Keratinocyte (primary cell): ENCODE measurements around the gene LSM10. TPM values are rescaled to one million over a fixed set of nuclear protein-coding genes. Genes with fewer than 3 reads are reported as not detected.
A peak's percentile ranks its signal among the peaks of the same experiment; 100 is the strongest.

ENCODE experiments used
- DNase-seq: peaks from one replicate; pipeline ENCODE4 v3.0.0-alpha.2; 2011; ENCODE audit warnings: low read depth, missing footprints, low spot score
- FAIRE-seq: peaks from 2 replicates; lab custom pipeline; 2011; peaks lifted over from hg19 to GRCh38; lab: Jason Lieb, UNC
- H2AFZ ChIP-seq: 2 replicates; pipeline ENCODE4 v1.6.0; 2012; ENCODE audit warnings: low read length, control low read depth, inconsistent platforms; ENCODE audit not compliant: control insufficient read depth
- H3K27ac ChIP-seq: 2 replicates; pipeline ENCODE4 v1.5.1; 2011; ENCODE audit warnings: low read length; ENCODE audit not compliant: control insufficient read depth, insufficient read depth
- H3K27me3 ChIP-seq: 3 replicates; pipeline ENCODE4 v1.6.0; 2011; ENCODE audit warnings: low read length; ENCODE audit not compliant: control insufficient read depth, insufficient read depth; ENCODE audit errors: extremely low read depth
- H3K36me3 ChIP-seq, 2 experiments: 2 replicates in 1 of 2; 3 replicates in 1 of 2; pipeline ENCODE4 v1.5.1; 2011; ENCODE audit warnings: low read length in 2 of 2, mild to moderate bottlenecking in 1 of 2; ENCODE audit not compliant: control insufficient read depth in 2 of 2, insufficient read depth in 2 of 2; ENCODE audit errors: extremely low read depth in 1 of 2
- H3K4me1 ChIP-seq: 3 replicates; pipeline ENCODE4 v1.5.1; 2011; ENCODE audit warnings: low read length; ENCODE audit not compliant: control insufficient read depth, insufficient read depth; ENCODE audit errors: extremely low read depth
- H3K4me2 ChIP-seq: 3 replicates; pipeline ENCODE4 v1.6.0; 2011; ENCODE audit warnings: low read depth, low read length; ENCODE audit not compliant: control insufficient read depth, insufficient read depth; ENCODE audit errors: extremely low read depth
- H3K4me3 ChIP-seq, 3 experiments: fragments of 200-600 bp in 1 of 3; sonication (generic) in 1 of 3; 2 replicates in 2 of 3; 3 replicates in 1 of 3; pipeline ENCODE4 v1.5.1; 2011 to 2016; ENCODE audit warnings: low read length in 3 of 3, mild to moderate bottlenecking in 3 of 3, control low read depth in 2 of 3, inconsistent platforms in 1 of 3, low read depth in 1 of 3, mixed read lengths in 1 of 3, mixed run types in 1 of 3, moderate library complexity in 1 of 3; ENCODE audit not compliant: control insufficient read depth in 2 of 3, insufficient read depth in 2 of 3; ENCODE audit errors: extremely low read depth in 1 of 3
- H3K79me2 ChIP-seq: 2 replicates; pipeline ENCODE4 v1.6.0; 2012; ENCODE audit warnings: low read length; ENCODE audit not compliant: control insufficient read depth, insufficient read depth
- H3K9ac ChIP-seq: 3 replicates; pipeline ENCODE4 v1.6.0; 2011; ENCODE audit warnings: low read length; ENCODE audit not compliant: control insufficient read depth, insufficient read depth; ENCODE audit errors: extremely low read depth
- H3K9me1 ChIP-seq: 3 replicates; pipeline ENCODE4 v1.6.0; 2011; ENCODE audit warnings: low read length; ENCODE audit not compliant: control insufficient read depth, insufficient read depth; ENCODE audit errors: extremely low read depth
- H3K9me3 ChIP-seq: 2 replicates; pipeline ENCODE4 v1.5.1; 2012; ENCODE audit warnings: low read depth, low read length; ENCODE audit not compliant: control insufficient read depth
- H4K20me1 ChIP-seq: 3 replicates; pipeline ENCODE4 v1.6.0; 2011; ENCODE audit warnings: low read length; ENCODE audit not compliant: control insufficient read depth, insufficient read depth; ENCODE audit errors: extremely low read depth
- CTCF ChIP-seq, 3 experiments: IDR thresholded peaks in 1 of 3; conservative IDR thresholded peaks in 1 of 3; optimal IDR thresholded peaks in 1 of 3; 2 replicates in 2 of 3; 3 replicates in 1 of 3; pipeline versions ENCODE3 to v1.5.1; 2011; ENCODE audit warnings: low read length in 3 of 3, mild to moderate bottlenecking in 3 of 3, moderate library complexity in 2 of 3, control low read depth in 1 of 3, inconsistent platforms in 1 of 3; ENCODE audit not compliant: insufficient read depth in 2 of 3; ENCODE audit errors: extremely low read depth in 1 of 3
- EZH2 ChIP-seq: IDR thresholded peaks from one replicate; pipeline ENCODE4 v1.6.1; 2012; ENCODE audit warnings: inconsistent platforms, mild to moderate bottlenecking, low read length, moderate library complexity
- dilution Hi-C: fragments of 300-500 bp; cut with MboI; formaldehyde crosslinking; loops from one replicate; pipeline ENCODE4 v1.7.0; 2020; ENCODE audit warnings: low sequenced_read_pairs; ENCODE audit not compliant: extremely low pct_ligation_motif_present
- polyA minus RNA-seq, 3 experiments: library from RNA; depleted of rRNA, polyadenylated mRNA; stranded (reverse); fragments of >200 nt; gene quantifications; 1 replicate in 1 of 3; 2 replicates in 1 of 3; 3 replicates in 1 of 3; pipeline ENCODE4 v1.2.3, GENCODE V29; 2011
- polyA plus RNA-seq, 5 experiments: library from polyadenylated mRNA; depleted of rRNA in 3 of 5; stranded (reverse) in 3 of 5; stranded (forward) in 1 of 5; unstranded in 1 of 5; fragments of >200 nt; gene quantifications; 1 replicate in 1 of 5; 2 replicates in 3 of 5; 3 replicates in 1 of 5; pipeline versions ENCODE4 v1.2.1 to v1.2.3, GENCODE V29; 2011 to 2012; ENCODE audit warnings: missing spikeins in 2 of 5, low read depth in 1 of 5, low replicate concordance in 1 of 5

The LSM10 gene
- 41.3 to 67.8 TPM (median 45.3 TPM) in 3 replicates for polyA plus RNA-seq
- 12.7 TPM for polyA plus RNA-seq (2011; ENCODE audit: low read depth)
- polyA plus RNA-seq (2011; cell fraction: cytosol; rRNA removed): 43.5 and 55.1 TPM in 2 replicates
- 15.1 and 19.6 TPM in 2 replicates for polyA plus RNA-seq (2011; cell fraction: nucleus; rRNA removed)
- 28.2 and 48.4 TPM in 2 replicates for polyA plus RNA-seq (2012; ENCODE audit: low replicate concordance)
- polyA minus RNA-seq: 29.0 to 51.7 TPM (median 34.5 TPM) in 3 replicates
- 41.6 TPM for polyA minus RNA-seq (2011; cell fraction: cytosol; rRNA and poly(A)+ RNA removed)
- 6.8 and 8.8 TPM in 2 replicates for polyA minus RNA-seq (2011; cell fraction: nucleus; rRNA and poly(A)+ RNA removed)

- Histone ChIP-seq H3K79me2 (peaks cover 17% of the 10 kb centered on the region), H3K9ac (peak within 1 kb of the TSS; percentile 96), H3K4me1 (peaks cover 12% of the 10 kb centered on the region), H3K9me1 (no peaks in the 10 kb centered on the region), H3K9me3 (no peaks in the 10 kb centered on the region), H3K27me3 (no peaks in the 10 kb centered on the region), H3K36me3 (peaks cover 0 to 8% of the 10 kb centered on the region in 2 experiments), H3K27ac (peak within 1 kb of the TSS; percentile 93), H2AFZ (peak within 1 kb of the TSS; percentile 94), H4K20me1 (no peaks in the 10 kb centered on the region), H3K4me3 (peak within 1 kb of the TSS; percentile 87 to 97 (median 94)), H3K4me2 (peak within 1 kb of the TSS; percentile 77)
- DNase-seq: no peak
- dilution Hi-C loops: no loop called here
- FAIRE-seq: peak; percentile 84
- no peak for TF ChIP-seq EZH2
- TF ChIP-seq CTCF (optimal IDR thresholded peaks at IDR 0.05 in 1 of 3, IDR thresholded peaks at IDR 0.05 in 1 of 3, conservative IDR thresholded peaks at IDR 0.05 in 1 of 3; ENCODE audit: extremely low read depth in 1 of 3, insufficient read depth in 2 of 3, low read length in 3 of 3): no peak
Measured at GRCh38 chr1:36397378-36398230, at the start of gene LSM10. TSS of gene LSM10 (minus strand) at chr1:36397908. CDS start at chr1:36394129, 3,779 bp downstream.

GRCh38 chr1:36447450-36447849 lies 49.7 kb upstream of the LSM10 start:
- Histone ChIP-seq H3K9me3 (no peaks in the 10 kb centered on the region), H3K4me3 (no peak overlapping the region), H3K9me1 (no peaks in the 10 kb centered on the region), H2AFZ (no peak overlapping the region), H3K79me2 (no peaks in the 10 kb centered on the region), H3K27me3 (no peaks in the 10 kb centered on the region), H3K27ac (no peak overlapping the region), H3K4me1 (peaks cover 18% of the 10 kb centered on the region), H3K4me2 (no peak overlapping the region), H3K9ac (no peak overlapping the region), H3K36me3 (no peaks in the 10 kb centered on the region), H4K20me1 (no peaks in the 10 kb centered on the region)
- no peak for TF ChIP-seq CTCF (optimal IDR thresholded peaks at IDR 0.05 in 1 of 3, IDR thresholded peaks at IDR 0.05 in 1 of 3, conservative IDR thresholded peaks at IDR 0.05 in 1 of 3; ENCODE audit: extremely low read depth in 1 of 3, insufficient read depth in 2 of 3, low read length in 3 of 3)
- no peak for TF ChIP-seq EZH2
- no peak for FAIRE-seq
- no peak for DNase-seq
- dilution Hi-C loops: no loop called here
